Mesendoderm (in vitro differentiated cells): ENCODE results near the gene PLCB4.

Experiments used
- DNase-seq: peaks from one replicate; pipeline ENCODE4 v3.0.0; 2013
- H2AK5ac ChIP-seq: 2 replicates; pipeline ENCODE4 v1.6.1; 2013; ENCODE audit warnings: low read length, inconsistent platforms
- H2BK120ac ChIP-seq: 2 replicates; pipeline ENCODE4 v1.6.1; 2013; ENCODE audit warnings: low read depth, mild to moderate bottlenecking, low read length, moderate library complexity, mixed read lengths
- H2BK15ac ChIP-seq: replicated peaks from 2 replicates; pipeline ENCODE4 v1.6.1; 2013; ENCODE audit warnings: low read depth, mild to moderate bottlenecking, moderate library complexity
- H2BK5ac ChIP-seq: 2 replicates; pipeline ENCODE4 v1.6.1; 2013; ENCODE audit warnings: low read length, inconsistent platforms
- H3K18ac ChIP-seq: 2 replicates; pipeline ENCODE4 v1.6.1; 2013; ENCODE audit warnings: mild to moderate bottlenecking, low read length, mixed read lengths
- H3K23ac ChIP-seq: one replicate; pipeline ENCODE4 v1.6.1; 2013; ENCODE audit warnings: low read length
- H3K27ac ChIP-seq: 2 replicates; pipeline ENCODE4 v1.5.1; 2013; ENCODE audit warnings: low read depth, mild to moderate bottlenecking, inconsistent platforms, low read length, moderate library complexity
- H3K27me3 ChIP-seq: 2 replicates; pipeline ENCODE4 v1.6.1; 2013; ENCODE audit warnings: low read length, control low read depth, mild to moderate bottlenecking, inconsistent platforms; ENCODE audit not compliant: insufficient read depth, poor library complexity
- H3K36me3 ChIP-seq: 2 replicates; pipeline ENCODE4 v1.6.1; 2013; ENCODE audit warnings: low read length, inconsistent platforms; ENCODE audit not compliant: control insufficient read depth, insufficient read depth
- H3K4ac ChIP-seq: one replicate; pipeline ENCODE4 v1.6.1; 2013; ENCODE audit warnings: low read depth, mild to moderate bottlenecking, low read length, moderate library complexity
- H3K4me1 ChIP-seq: 2 replicates; pipeline ENCODE4 v1.6.1; 2013; ENCODE audit warnings: low read depth, low read length, inconsistent platforms; ENCODE audit not compliant: control insufficient read depth
- H3K4me2 ChIP-seq: 2 replicates; pipeline ENCODE4 v1.6.1; 2013; ENCODE audit warnings: low read length
- H3K4me3 ChIP-seq: 2 replicates; pipeline ENCODE4 v1.5.1; 2013; ENCODE audit warnings: mild to moderate bottlenecking, low read length
- H3K56ac ChIP-seq: one replicate; pipeline ENCODE4 v1.6.1; 2013; ENCODE audit warnings: low read length
- H3K79me1 ChIP-seq: 2 replicates; pipeline ENCODE4 v1.6.1; 2013; ENCODE audit warnings: low read length, inconsistent platforms
- H3K79me2 ChIP-seq: 2 replicates; pipeline ENCODE4 v1.6.1; 2013; ENCODE audit warnings: mild to moderate bottlenecking, low read length; ENCODE audit not compliant: control insufficient read depth, insufficient read depth
- H3K9ac ChIP-seq: 2 replicates; pipeline ENCODE4 v1.6.1; 2013; ENCODE audit warnings: low read length, inconsistent platforms
- H4K5ac ChIP-seq: one replicate; pipeline ENCODE4 v1.6.1; 2013; ENCODE audit warnings: low read length
- H4K8ac ChIP-seq: one replicate; pipeline ENCODE4 v1.6.1; 2013; ENCODE audit warnings: low read depth, mild to moderate bottlenecking, control low read depth, low read length, moderate library complexity
- WGBS: extraction: QIAGEN DNeasy Blood & Tissue Kit; methylation state at CpG from one replicate; pipeline ENCODE4 v1.1.7; 2013; ENCODE audit warnings: low lambda C conversion rate, missing lambda C conversion rate; ENCODE audit not compliant: insufficient coverage; ENCODE audit errors: extremely low coverage; 5-methylcytosine and 5-hydroxymethylcytosine counted together

PLCB4 gene

DNA sequence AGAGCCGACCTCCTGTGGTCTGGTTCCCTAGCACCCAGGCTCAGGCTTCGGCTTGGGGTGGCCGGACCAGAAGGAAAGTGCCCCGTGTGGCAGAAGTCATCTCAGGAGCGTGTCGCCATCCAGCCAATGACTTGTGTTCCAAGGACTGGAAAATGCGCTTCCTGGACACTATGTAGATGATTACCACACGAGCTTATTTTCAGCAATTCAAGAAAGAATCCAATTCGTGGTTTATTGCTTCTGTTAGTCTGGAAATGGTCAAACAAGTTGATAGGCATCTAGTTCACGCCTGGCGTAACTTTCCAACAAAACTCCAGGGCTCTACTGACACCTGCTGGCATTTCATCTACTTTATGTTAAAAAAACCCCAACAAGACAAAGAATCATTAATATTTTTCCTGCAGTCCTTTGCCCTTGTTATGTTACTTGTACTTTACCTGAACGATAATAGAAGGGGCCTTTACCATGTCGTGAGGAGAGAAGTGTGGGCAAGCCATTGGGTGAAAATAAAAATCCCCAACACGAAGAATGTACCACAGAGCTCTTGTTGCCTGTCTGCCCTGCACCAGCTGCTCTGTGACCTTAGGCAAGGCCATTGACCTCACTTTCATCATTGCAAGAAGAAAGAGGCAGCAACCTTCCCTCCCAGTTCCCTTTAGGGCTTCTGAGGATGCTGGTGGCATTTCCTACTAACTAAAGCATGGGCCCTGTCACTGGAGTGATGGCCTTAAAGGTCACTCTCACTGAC lies 290.8 kb downstream of the PLCB4 start:
- Histone ChIP-seq H3K36me3 (no peaks in the 10 kb centered on the region), H3K4me2 (no peak overlapping the region), H3K23ac (no peak overlapping the region), H3K79me2 (no peaks in the 10 kb centered on the region), H3K4ac (no peak overlapping the region), H2BK15ac (no peak overlapping the region), H3K4me3 (no peak overlapping the region), H3K79me1 (no peaks in the 10 kb centered on the region), H2BK5ac (no peak overlapping the region), H3K9ac (no peak overlapping the region), H3K56ac (no peak overlapping the region), H3K27me3 (no peaks in the 10 kb centered on the region), H3K18ac (no peak overlapping the region), H2AK5ac (no peak overlapping the region), H4K5ac (no peak overlapping the region), H2BK120ac (no peak overlapping the region), H3K27ac (no peak overlapping the region), H3K4me1 (no peaks in the 10 kb centered on the region), H4K8ac (no peak overlapping the region)
- no CpG with 5 or more reads among the region's 14 CpGs for WGBS
- peak; percentile 59 for DNase-seq

DNA sequence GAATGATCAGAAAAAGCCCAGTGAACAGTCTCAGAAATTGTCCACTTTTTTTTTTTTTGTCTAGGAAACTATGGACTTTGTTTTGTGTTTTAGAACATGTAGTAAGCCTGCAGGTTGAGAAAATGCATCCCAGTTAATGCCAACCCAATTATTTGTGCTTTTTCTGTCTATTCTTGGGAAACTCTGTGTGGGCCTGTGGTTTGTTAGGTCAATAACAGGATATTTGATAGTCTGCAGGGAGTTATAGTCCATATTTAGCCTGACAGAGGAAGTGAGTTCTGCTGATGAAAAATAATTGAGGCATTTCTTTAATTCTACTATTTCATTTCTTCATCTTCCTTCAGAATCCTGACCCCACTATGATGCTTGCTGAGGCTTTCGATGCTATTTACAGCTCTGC lies 291.5 kb downstream of the PLCB4 start:
- Histone ChIP-seq H3K4ac (no peak overlapping the region), H3K4me1 (no peaks in the 10 kb centered on the region), H4K5ac (no peak overlapping the region), H3K79me1 (no peaks in the 10 kb centered on the region), H3K23ac (no peak overlapping the region), H3K4me2 (no peak overlapping the region), H4K8ac (no peak overlapping the region), H2AK5ac (no peak overlapping the region), H2BK5ac (no peak overlapping the region), H2BK120ac (no peak overlapping the region), H3K27ac (no peak overlapping the region), H3K79me2 (no peaks in the 10 kb centered on the region), H3K36me3 (no peaks in the 10 kb centered on the region), H3K18ac (no peak overlapping the region), H3K4me3 (no peak overlapping the region), H3K9ac (no peak overlapping the region), H3K27me3 (no peaks in the 10 kb centered on the region), H2BK15ac (no peak overlapping the region), H3K56ac (no peak overlapping the region)
- WGBS = no CpG with 5 or more reads among the region's 1 CpG
- DNase-seq = no peak

DNA sequence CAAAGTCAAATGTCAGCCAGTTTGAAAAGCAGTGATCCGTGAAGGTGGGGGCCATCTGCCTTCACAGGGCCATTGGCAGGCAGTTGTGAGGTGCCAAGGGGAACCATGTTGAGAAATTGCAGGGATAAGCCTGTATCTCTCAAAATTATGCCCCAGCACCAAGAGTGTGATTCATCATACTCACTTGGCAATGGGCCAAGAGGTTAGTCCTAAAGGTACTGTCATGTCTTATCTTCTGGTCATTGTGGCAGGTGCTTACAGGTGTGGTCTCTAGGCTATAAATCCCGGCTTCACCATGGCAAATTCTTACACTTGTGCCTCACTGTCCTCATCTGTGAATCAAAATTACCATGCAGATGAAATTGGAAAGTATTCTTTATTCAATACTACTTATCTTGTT lies 294.8 kb downstream of the PLCB4 start:
- no peak overlapping the region for H3K27ac ChIP-seq
- no peaks in the 10 kb centered on the region for H3K27me3 ChIP-seq
- no CpG with 5 or more reads among the region's 2 CpGs for WGBS
- H2AK5ac ChIP-seq = no peak overlapping the region
- H3K18ac ChIP-seq = no peak overlapping the region
- no peak overlapping the region for H3K4ac ChIP-seq
- H2BK15ac ChIP-seq = no peak overlapping the region
- no peak overlapping the region for H3K23ac ChIP-seq
- no peak overlapping the region for H4K8ac ChIP-seq
- H3K4me3 ChIP-seq = no peak overlapping the region
- H4K5ac ChIP-seq = no peak overlapping the region
- no peaks in the 10 kb centered on the region for H3K79me2 ChIP-seq
- H3K79me1 ChIP-seq = no peaks in the 10 kb centered on the region
- no peak overlapping the region for H2BK5ac ChIP-seq
- H3K4me1 ChIP-seq = no peaks in the 10 kb centered on the region
- no peak overlapping the region for H3K4me2 ChIP-seq
- DNase-seq = no peak
- no peak overlapping the region for H3K9ac ChIP-seq
- no peak overlapping the region for H2BK120ac ChIP-seq
- no peak overlapping the region for H3K56ac ChIP-seq
- no peaks in the 10 kb centered on the region for H3K36me3 ChIP-seq

DNA sequence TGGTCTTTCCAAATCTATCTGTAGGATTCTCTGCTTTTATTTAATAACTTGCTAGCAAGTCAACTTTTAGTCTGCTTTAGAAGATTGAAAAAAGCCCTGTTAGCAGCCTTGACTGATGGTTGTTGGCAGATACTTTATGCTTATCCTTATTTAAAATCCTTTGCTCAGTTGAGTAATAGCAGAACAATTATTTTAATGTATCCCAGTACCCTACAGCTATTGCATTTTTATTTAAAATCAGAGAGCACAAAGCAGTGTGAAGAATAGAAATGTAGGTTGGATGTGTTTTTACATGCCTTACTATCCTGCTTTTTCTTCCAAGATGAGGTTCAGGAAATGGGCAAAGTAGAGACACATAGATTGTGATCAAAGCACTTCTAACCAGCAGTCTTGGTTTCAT lies 298.4 kb downstream of the PLCB4 start:
- no peak overlapping the region for H3K56ac ChIP-seq

DNA sequence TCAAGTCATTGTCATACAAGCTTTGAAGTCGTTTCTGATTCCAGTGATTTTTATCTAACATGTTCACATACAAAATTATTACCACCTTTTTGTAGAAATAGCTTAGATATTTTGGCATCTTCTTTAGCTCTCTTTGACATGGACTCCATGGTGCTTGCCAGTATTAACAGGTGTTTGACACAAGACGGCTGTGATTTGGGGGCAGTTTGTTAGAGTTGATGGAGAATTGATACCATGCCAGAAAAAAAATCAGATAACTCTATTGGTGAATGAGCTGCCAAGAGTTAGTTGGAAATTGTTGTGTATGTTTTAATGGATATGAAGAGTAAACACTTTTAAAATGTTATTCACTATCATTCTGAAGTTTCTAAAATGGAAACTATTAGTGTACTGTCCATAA lies 298.9 kb downstream of the PLCB4 start:
- Histone ChIP-seq H3K23ac (no peak overlapping the region), H3K4me3 (no peak overlapping the region), H4K8ac (no peak overlapping the region), H3K27ac (no peak overlapping the region), H2BK120ac (no peak overlapping the region), H3K4me2 (no peak overlapping the region), H2BK5ac (no peak overlapping the region), H3K79me1 (no peaks in the 10 kb centered on the region), H3K36me3 (no peaks in the 10 kb centered on the region), H3K18ac (no peak overlapping the region), H4K5ac (no peak overlapping the region), H3K79me2 (no peaks in the 10 kb centered on the region), H3K9ac (no peak overlapping the region), H3K56ac (no peak overlapping the region), H2AK5ac (no peak overlapping the region), H3K27me3 (no peaks in the 10 kb centered on the region), H2BK15ac (no peak overlapping the region), H3K4me1 (no peaks in the 10 kb centered on the region), H3K4ac (no peak overlapping the region)
- WGBS = no CpG with 5 or more reads among the region's 2 CpGs
- DNase-seq = no peak

More for the DNA sequence above, 298.4 kb downstream of the PLCB4 start:
- no peak overlapping the region for H3K9ac ChIP-seq
- no peaks in the 10 kb centered on the region for H3K79me2 ChIP-seq
- no peak overlapping the region for H2BK5ac ChIP-seq
- H3K36me3 ChIP-seq = no peaks in the 10 kb centered on the region
- H3K79me1 ChIP-seq = no peaks in the 10 kb centered on the region
- no peak overlapping the region for H3K18ac ChIP-seq
- H2BK15ac ChIP-seq = no peak overlapping the region
- no peak overlapping the region for H2AK5ac ChIP-seq
- no peak overlapping the region for H3K4ac ChIP-seq
- H3K27me3 ChIP-seq = no peaks in the 10 kb centered on the region
- H2BK120ac ChIP-seq = no peak overlapping the region
- H4K5ac ChIP-seq = no peak overlapping the region
- H4K8ac ChIP-seq = no peak overlapping the region
- no peak overlapping the region for H3K27ac ChIP-seq
- H3K4me1 ChIP-seq = no peaks in the 10 kb centered on the region
- no peak overlapping the region for H3K4me3 ChIP-seq
- no peak overlapping the region for H3K4me2 ChIP-seq
- no peak overlapping the region for H3K23ac ChIP-seq
- no peak for DNase-seq

DNA sequence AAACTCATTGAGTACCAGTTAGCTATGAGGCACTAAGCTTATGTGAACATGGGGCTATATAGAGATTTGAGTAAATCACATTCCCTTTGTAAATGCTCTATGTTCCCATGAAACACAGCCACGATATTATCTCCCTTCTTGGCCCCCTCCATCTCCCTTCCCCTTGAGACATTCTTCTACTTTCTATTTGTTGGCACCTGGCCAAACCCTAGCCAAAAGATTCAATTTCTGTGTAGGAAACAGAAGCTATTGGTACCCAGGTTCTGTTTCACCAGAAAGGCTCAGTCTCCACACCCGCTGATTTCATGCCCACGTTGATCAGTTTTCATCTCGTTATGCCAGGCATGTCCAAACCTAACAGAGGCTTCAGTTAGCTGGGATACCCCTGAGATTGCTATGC lies 300.0 kb downstream of the PLCB4 start:
- Histone ChIP-seq H3K4me1 (no peaks in the 10 kb centered on the region), H2BK5ac (no peak overlapping the region), H3K27me3 (no peaks in the 10 kb centered on the region), H3K4ac (no peak overlapping the region), H2BK120ac (no peak overlapping the region), H3K79me2 (no peaks in the 10 kb centered on the region), H3K36me3 (no peaks in the 10 kb centered on the region), H2BK15ac (no peak overlapping the region), H3K23ac (no peak overlapping the region), H3K18ac (no peak overlapping the region), H4K8ac (no peak overlapping the region), H3K79me1 (no peaks in the 10 kb centered on the region), H4K5ac (no peak overlapping the region), H2AK5ac (no peak overlapping the region), H3K56ac (no peak overlapping the region), H3K27ac (no peak overlapping the region), H3K4me2 (no peak overlapping the region), H3K9ac (no peak overlapping the region), H3K4me3 (no peak overlapping the region)
- WGBS = no CpG with 5 or more reads among the region's 4 CpGs
- DNase-seq = no peak
